ENCODE data around the gene SNX33. TPM values are rescaled to one million over a fixed set of nuclear protein-coding genes. Genes with fewer than 3 reads are reported as not detected.

The SNX33 gene
- polyA plus RNA-seq, 1 donor (not counting 4 experiments of a cell fraction or from before 2014, with no cell fraction given) = 21.7 TPM

GRCh38 chr15:75639709-75640482 lies 7.8 kb upstream of the SNX33 start, which contains the start of gene IMP3:
Gene IMP3 (minus strand): TSS chr15:75640224. CDS start chr15:75640168, 56 bp downstream.
- dilution Hi-C loops (cut with MboI; ENCODE audit: extremely low pct_ligation_motif_present, low sequenced_read_pairs) = no loop called here
- peak within 1 kb of the TSS; percentile 94 for H3K9ac ChIP-seq (ENCODE audit: control insufficient read depth, extremely low read depth, insufficient read depth, low read length)
- peak within 1 kb of the TSS; percentile 84 for H2AFZ ChIP-seq (ENCODE audit: control insufficient read depth, low read length)
- H3K27ac ChIP-seq (ENCODE audit: control insufficient read depth, insufficient read depth, low read length) = peak within 1 kb of the TSS; percentile 93
- no peaks in the 10 kb centered on the region for H3K9me3 ChIP-seq (ENCODE audit: control insufficient read depth, low read depth, low read length)
- H3K4me1 ChIP-seq (ENCODE audit: control insufficient read depth, extremely low read depth, insufficient read depth, low read length) = peaks cover 10% of the 10 kb centered on the region
- peak within 1 kb of the TSS; percentile 68 to 99 (median 96) for H3K4me3 ChIP-seq (ENCODE audit: control insufficient read depth in 2 of 3, extremely low read depth in 1 of 3, insufficient read depth in 2 of 3, low read depth in 1 of 3, low read length in 3 of 3)
- peak; percentile 57 for FAIRE-seq
- peak; percentile 80 for DNase-seq (ENCODE audit: low read depth, low spot score)
- H4K20me1 ChIP-seq (ENCODE audit: control insufficient read depth, extremely low read depth, insufficient read depth, low read length) = peaks cover 9% of the 10 kb centered on the region
- TF ChIP-seq, protein P1, sequence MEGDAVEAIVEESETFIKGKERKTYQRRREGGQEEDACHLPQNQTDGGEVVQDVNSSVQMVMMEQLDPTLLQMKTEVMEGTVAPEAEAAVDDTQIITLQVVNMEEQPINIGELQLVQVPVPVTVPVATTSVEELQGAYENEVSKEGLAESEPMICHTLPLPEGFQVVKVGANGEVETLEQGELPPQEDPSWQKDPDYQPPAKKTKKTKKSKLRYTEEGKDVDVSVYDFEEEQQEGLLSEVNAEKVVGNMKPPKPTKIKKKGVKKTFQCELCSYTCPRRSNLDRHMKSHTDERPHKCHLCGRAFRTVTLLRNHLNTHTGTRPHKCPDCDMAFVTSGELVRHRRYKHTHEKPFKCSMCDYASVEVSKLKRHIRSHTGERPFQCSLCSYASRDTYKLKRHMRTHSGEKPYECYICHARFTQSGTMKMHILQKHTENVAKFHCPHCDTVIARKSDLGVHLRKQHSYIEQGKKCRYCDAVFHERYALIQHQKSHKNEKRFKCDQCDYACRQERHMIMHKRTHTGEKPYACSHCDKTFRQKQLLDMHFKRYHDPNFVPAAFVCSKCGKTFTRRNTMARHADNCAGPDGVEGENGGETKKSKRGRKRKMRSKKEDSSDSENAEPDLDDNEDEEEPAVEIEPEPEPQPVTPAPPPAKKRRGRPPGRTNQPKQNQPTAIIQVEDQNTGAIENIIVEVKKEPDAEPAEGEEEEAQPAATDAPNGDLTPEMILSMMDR (optimal IDR thresholded peaks at IDR 0.05 in 1 of 3, IDR thresholded peaks at IDR 0.05 in 1 of 3, conservative IDR thresholded peaks at IDR 0.05 in 1 of 3; ENCODE audit: extremely low read depth in 1 of 3, insufficient read depth in 2 of 3, low read length in 3 of 3) = no peak
- TF ChIP-seq EZH2 (IDR thresholded peaks at IDR 0.05; ENCODE audit: low read length) = no peak
- H3K36me3 ChIP-seq (ENCODE audit: control insufficient read depth in 2 of 2, extremely low read depth in 1 of 2, insufficient read depth in 2 of 2, low read length in 2 of 2) = peaks cover 0 to 3% of the 10 kb centered on the region in 2 experiments
- H3K79me2 ChIP-seq (ENCODE audit: control insufficient read depth, insufficient read depth, low read length) = peaks cover 34% of the 10 kb centered on the region
- H3K4me2 ChIP-seq (ENCODE audit: control insufficient read depth, extremely low read depth, insufficient read depth, low read depth, low read length) = peak within 1 kb of the TSS; percentile 100
- no peaks in the 10 kb centered on the region for H3K9me1 ChIP-seq (ENCODE audit: control insufficient read depth, extremely low read depth, insufficient read depth, low read length)
- no peaks in the 10 kb centered on the region for H3K27me3 ChIP-seq (ENCODE audit: control insufficient read depth, extremely low read depth, insufficient read depth, low read length)

- dilution Hi-C loops (cut with MboI; ENCODE audit: extremely low pct_ligation_motif_present, low sequenced_read_pairs) = no loop called here
- H3K27me3 ChIP-seq (ENCODE audit: control insufficient read depth, extremely low read depth, insufficient read depth, low read length) = no peaks in the 10 kb centered on the region
- no peak for TF ChIP-seq EZH2 (IDR thresholded peaks at IDR 0.05; ENCODE audit: low read length)
- TF ChIP-seq, protein P1 (optimal IDR thresholded peaks at IDR 0.05 in 1 of 3, IDR thresholded peaks at IDR 0.05 in 1 of 3, conservative IDR thresholded peaks at IDR 0.05 in 1 of 3; ENCODE audit: extremely low read depth in 1 of 3, insufficient read depth in 2 of 3, low read length in 3 of 3) = peak; percentile 18 to 60 (median 32)
- H3K4me3 ChIP-seq (ENCODE audit: control insufficient read depth in 2 of 3, extremely low read depth in 1 of 3, insufficient read depth in 2 of 3, low read depth in 1 of 3, low read length in 3 of 3) = peak overlapping the region; percentile 68 to 99 (median 81)
- no peaks in the 10 kb centered on the region for H3K9me3 ChIP-seq (ENCODE audit: control insufficient read depth, low read depth, low read length)
- no peak for DNase-seq (ENCODE audit: low read depth, low spot score)
- peaks cover 0 to 2% of the 10 kb centered on the region in 2 experiments for H3K36me3 ChIP-seq (ENCODE audit: control insufficient read depth in 2 of 2, extremely low read depth in 1 of 2, insufficient read depth in 2 of 2, low read length in 2 of 2)
- H3K9me1 ChIP-seq (ENCODE audit: control insufficient read depth, extremely low read depth, insufficient read depth, low read length) = no peaks in the 10 kb centered on the region
- peak overlapping the region; percentile 93 for H3K27ac ChIP-seq (ENCODE audit: control insufficient read depth, insufficient read depth, low read length)
- peak overlapping the region; percentile 78 for H2AFZ ChIP-seq (ENCODE audit: control insufficient read depth, low read length)
- no peak for FAIRE-seq
- peaks cover 10% of the 10 kb centered on the region for H3K4me1 ChIP-seq (ENCODE audit: control insufficient read depth, extremely low read depth, insufficient read depth, low read length)
- H3K4me2 ChIP-seq (ENCODE audit: control insufficient read depth, extremely low read depth, insufficient read depth, low read depth, low read length) = peak overlapping the region; percentile 85
- H3K9ac ChIP-seq (ENCODE audit: control insufficient read depth, extremely low read depth, insufficient read depth, low read length) = peak overlapping the region; percentile 94
- H4K20me1 ChIP-seq (ENCODE audit: control insufficient read depth, extremely low read depth, insufficient read depth, low read length) = peaks cover 9% of the 10 kb centered on the region
- peaks cover 34% of the 10 kb centered on the region for H3K79me2 ChIP-seq (ENCODE audit: control insufficient read depth, insufficient read depth, low read length)
Measured at GRCh38 chr15:75640483-75641178, 7.1 kb upstream of the SNX33 start.

Data from keratinocyte (primary cell).